Stomach (tissue), 4 donors: Measurements from ENCODE around the gene NUMA1.

Source experiments
- POLR2A ChIP-seq, 4 donors: fragments of 450-650 bp; IDR thresholded peaks; one replicate each; pipeline ENCODE4 v1.6.1; 2016; ENCODE audit warnings: antibody characterized with exemption in 4 of 4, control low read depth in 2 of 4, mild to moderate bottlenecking in 1 of 4, moderate library complexity in 1 of 4
- POLR2AphosphoS5 ChIP-seq, 3 donors: sonication (generic); formaldehyde crosslinking; IDR thresholded peaks; one replicate each; pipeline ENCODE4 v1.6.1; 2016; ENCODE audit warnings: antibody characterized with exemption in 3 of 3
- TF ChIP-seq, protein P1 (sequence below), 7 experiments: fragments of 450-650 bp in 4 of 7; fragments of 200-600 bp in 3 of 7; sonication (generic) in 3 of 7; IDR thresholded peaks; one replicate each; pipeline ENCODE4 v1.5.1; 2016 to 2019; ENCODE audit warnings: antibody characterized with exemption in 7 of 7, control low read depth in 2 of 7, mild to moderate bottlenecking in 1 of 7

DNA sequence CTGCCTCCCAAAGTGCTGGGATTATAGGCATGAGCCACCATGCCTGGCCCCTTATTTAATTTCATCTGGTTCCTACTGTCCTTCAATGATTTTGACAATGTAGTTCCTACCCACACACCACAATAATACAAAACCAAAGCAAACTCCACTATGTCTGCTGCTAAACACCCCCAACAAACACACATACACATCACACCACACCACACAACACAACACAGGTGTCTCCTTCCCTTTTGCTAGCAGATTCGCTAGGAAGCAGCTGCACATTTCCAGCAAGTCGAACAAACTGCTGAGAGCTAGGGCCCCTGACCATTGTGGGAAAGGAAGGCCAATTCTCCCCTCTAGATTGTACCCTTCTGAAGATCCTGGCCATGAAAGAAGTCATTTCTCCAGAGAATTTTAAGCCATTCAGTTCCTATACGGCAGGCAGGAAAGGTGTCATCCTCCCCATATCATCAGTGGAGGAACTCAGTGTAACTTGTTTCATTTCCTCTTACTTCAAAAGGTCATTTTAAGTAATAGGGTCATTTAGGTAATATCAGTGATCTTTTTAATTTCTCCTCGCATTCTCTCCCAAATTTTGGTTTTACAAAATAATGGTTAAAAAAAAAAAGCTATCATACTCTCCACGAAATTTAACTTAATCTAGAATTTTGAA, 18.5 kb downstream of the NUMA1 start:
- TF ChIP-seq POLR2A (IDR thresholded peaks at IDR 0.05), result no peak
- no peak for TF ChIP-seq POLR2AphosphoS5 (IDR thresholded peaks at IDR 0.05)
- TF ChIP-seq, protein P1, sequence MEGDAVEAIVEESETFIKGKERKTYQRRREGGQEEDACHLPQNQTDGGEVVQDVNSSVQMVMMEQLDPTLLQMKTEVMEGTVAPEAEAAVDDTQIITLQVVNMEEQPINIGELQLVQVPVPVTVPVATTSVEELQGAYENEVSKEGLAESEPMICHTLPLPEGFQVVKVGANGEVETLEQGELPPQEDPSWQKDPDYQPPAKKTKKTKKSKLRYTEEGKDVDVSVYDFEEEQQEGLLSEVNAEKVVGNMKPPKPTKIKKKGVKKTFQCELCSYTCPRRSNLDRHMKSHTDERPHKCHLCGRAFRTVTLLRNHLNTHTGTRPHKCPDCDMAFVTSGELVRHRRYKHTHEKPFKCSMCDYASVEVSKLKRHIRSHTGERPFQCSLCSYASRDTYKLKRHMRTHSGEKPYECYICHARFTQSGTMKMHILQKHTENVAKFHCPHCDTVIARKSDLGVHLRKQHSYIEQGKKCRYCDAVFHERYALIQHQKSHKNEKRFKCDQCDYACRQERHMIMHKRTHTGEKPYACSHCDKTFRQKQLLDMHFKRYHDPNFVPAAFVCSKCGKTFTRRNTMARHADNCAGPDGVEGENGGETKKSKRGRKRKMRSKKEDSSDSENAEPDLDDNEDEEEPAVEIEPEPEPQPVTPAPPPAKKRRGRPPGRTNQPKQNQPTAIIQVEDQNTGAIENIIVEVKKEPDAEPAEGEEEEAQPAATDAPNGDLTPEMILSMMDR (IDR thresholded peaks at IDR 0.05), result no peak
